Mesenchymal stem cell (in vitro differentiated cells and primary cell): ENCODE data around the gene LGALS12.

Source experiments
- DNase-seq: peaks from one replicate; pipeline ENCODE4 v3.0.0-alpha.2; 2013
- H2AFZ ChIP-seq: one replicate; pipeline ENCODE4 v1.6.1; 2013; ENCODE audit warnings: low read depth, mild to moderate bottlenecking, control low read depth, inconsistent platforms, low read length, moderate library complexity
- H2AK5ac ChIP-seq: 2 replicates; pipeline ENCODE4 v1.6.1; 2013; ENCODE audit warnings: low read length, moderate library complexity, mild to moderate bottlenecking, inconsistent platforms; ENCODE audit not compliant: severe bottlenecking
- H2BK120ac ChIP-seq: one replicate; pipeline ENCODE4 v1.6.1; 2013; ENCODE audit warnings: low read depth, mild to moderate bottlenecking, inconsistent platforms, low read length, moderate library complexity
- H2BK12ac ChIP-seq, 2 experiments: one replicate each; pipeline ENCODE4 v1.6.1; 2013; ENCODE audit warnings: inconsistent platforms in 2 of 2, low read length in 2 of 2, mild to moderate bottlenecking in 2 of 2, moderate library complexity in 2 of 2, control low read depth in 1 of 2
- H2BK15ac ChIP-seq: one replicate; pipeline ENCODE4 v1.6.1; 2013; ENCODE audit warnings: mild to moderate bottlenecking, low read depth, inconsistent platforms; ENCODE audit not compliant: poor library complexity, severe bottlenecking
- H2BK5ac ChIP-seq: 2 replicates; pipeline ENCODE4 v1.6.1; 2013; ENCODE audit warnings: low read depth, mild to moderate bottlenecking, low read length, control low read depth, inconsistent platforms; ENCODE audit not compliant: poor library complexity, severe bottlenecking
- H3K14ac ChIP-seq, 2 experiments: one replicate each; pipeline ENCODE4 v1.6.1; 2013; ENCODE audit warnings: inconsistent platforms in 2 of 2, low read length in 2 of 2, control low read depth in 1 of 2, mild to moderate bottlenecking in 1 of 2, moderate library complexity in 1 of 2
- H3K18ac ChIP-seq, 2 experiments: one replicate each; pipeline ENCODE4 v1.6.1; 2013; ENCODE audit warnings: inconsistent platforms in 2 of 2, low read length in 2 of 2, control low read depth in 1 of 2, low read depth in 1 of 2, mild to moderate bottlenecking in 1 of 2
- H3K23ac ChIP-seq, 2 experiments: one replicate each; pipeline ENCODE4 v1.6.1; 2013; ENCODE audit warnings: inconsistent platforms in 2 of 2, low read length in 2 of 2, mild to moderate bottlenecking in 2 of 2, moderate library complexity in 2 of 2, control low read depth in 1 of 2
- H3K27ac ChIP-seq: 2 replicates; pipeline ENCODE4 v1.5.1; 2013; ENCODE audit warnings: mild to moderate bottlenecking, moderate library complexity, low read length, control low read depth, inconsistent platforms; ENCODE audit not compliant: poor library complexity, severe bottlenecking
- H3K27me3 ChIP-seq, 2 experiments: 2 replicates each; pipeline versions ENCODE4 v1.6.1 to v1.7.0; 2013; ENCODE audit warnings: low read length in 2 of 2, mild to moderate bottlenecking in 2 of 2, moderate library complexity in 2 of 2, control low read depth in 1 of 2, inconsistent platforms in 1 of 2; ENCODE audit not compliant: control insufficient read depth in 1 of 2, insufficient read depth in 1 of 2
- H3K36me3 ChIP-seq, 2 experiments: 2 replicates each; pipeline versions ENCODE4 v1.6.1 to v1.7.0; 2013; ENCODE audit warnings: low read length in 2 of 2, control low read depth in 1 of 2, inconsistent platforms in 1 of 2, low read depth in 1 of 2, mild to moderate bottlenecking in 1 of 2; ENCODE audit not compliant: insufficient read depth in 2 of 2, control insufficient read depth in 1 of 2
- H3K4ac ChIP-seq, 2 experiments: one replicate each; pipeline ENCODE4 v1.6.1; 2013; ENCODE audit warnings: inconsistent platforms in 2 of 2, low read length in 2 of 2, mild to moderate bottlenecking in 2 of 2, moderate library complexity in 2 of 2, control low read depth in 1 of 2, low read depth in 1 of 2
- H3K4me1 ChIP-seq: 2 replicates; pipeline ENCODE4 v1.6.1; 2013; ENCODE audit warnings: low read depth, low read length, control low read depth; ENCODE audit not compliant: control insufficient read depth, insufficient read depth
- H3K4me2 ChIP-seq: 2 replicates; pipeline ENCODE4 v1.6.1; 2013; ENCODE audit warnings: low read length, mild to moderate bottlenecking, inconsistent platforms; ENCODE audit not compliant: poor library complexity, severe bottlenecking
- H3K4me3 ChIP-seq, 2 experiments: 2 replicates each; pipeline versions ENCODE4 v1.5.1 to v1.7.0; 2013; ENCODE audit warnings: low read length in 2 of 2, mild to moderate bottlenecking in 2 of 2, control low read depth in 1 of 2, low read depth in 1 of 2; ENCODE audit not compliant: insufficient read depth in 1 of 2
- H3K79me1 ChIP-seq: replicated peaks from 2 replicates; pipeline ENCODE4 v1.6.1; 2013; ENCODE audit warnings: mild to moderate bottlenecking, control low read depth, low read length, inconsistent platforms; ENCODE audit not compliant: poor library complexity, severe bottlenecking
- H3K9ac ChIP-seq: 2 replicates; pipeline ENCODE4 v1.7.0; 2013; ENCODE audit warnings: mild to moderate bottlenecking, low read length, moderate library complexity
- H3K9me3 ChIP-seq: 2 replicates; pipeline ENCODE4 v1.7.0; 2013; ENCODE audit warnings: mild to moderate bottlenecking, low read length; ENCODE audit not compliant: control insufficient read depth
- H4K8ac ChIP-seq: one replicate; pipeline ENCODE4 v1.6.1; 2013; ENCODE audit warnings: inconsistent platforms, mild to moderate bottlenecking, low read length, moderate library complexity
- H4K91ac ChIP-seq: one replicate; pipeline ENCODE4 v1.6.1; 2013; ENCODE audit warnings: mild to moderate bottlenecking, low read length, inconsistent platforms
- WGBS: methylation state at CpG from one replicate; pipeline ENCODE4 v1.1.7; 2013; ENCODE audit warnings: mixed read lengths; 5-methylcytosine and 5-hydroxymethylcytosine counted together

LGALS12 gene

DNA sequence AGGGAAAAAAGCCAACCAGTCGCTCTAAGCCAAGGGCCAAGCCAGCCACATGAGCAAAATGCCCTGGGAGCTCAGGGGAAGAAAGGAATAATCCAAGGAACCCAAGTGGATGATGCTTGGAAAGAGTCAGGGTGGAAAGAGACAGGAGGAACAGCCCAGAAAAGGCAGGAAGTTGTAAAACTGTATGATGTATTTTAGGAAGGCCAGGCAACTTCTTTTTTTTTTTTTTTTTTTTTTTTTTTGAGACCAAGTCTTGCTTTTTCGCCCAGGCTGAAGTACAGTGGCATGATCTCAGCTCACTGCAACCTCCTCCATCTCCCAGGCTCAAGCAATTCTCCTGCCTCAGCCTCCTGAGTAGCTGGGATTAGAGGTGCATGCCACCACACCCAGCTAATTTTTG is 1.6 kb downstream of the LGALS12 start:
- Histone ChIP-seq H3K18ac (no peak overlapping the region), H3K4ac (no peak overlapping the region), H2BK5ac (no peak overlapping the region), H3K27me3 (no peaks in the 10 kb centered on the region), H2BK12ac (no peak overlapping the region), H3K79me1 (no peaks in the 10 kb centered on the region), H2BK15ac (no peak overlapping the region), H4K91ac (no peak overlapping the region), H3K9ac (no peak overlapping the region), H3K4me2 (no peak overlapping the region), H2AFZ (no peak overlapping the region), H3K9me3 (no peaks in the 10 kb centered on the region), H3K14ac (no peak overlapping the region), H2BK120ac (no peak overlapping the region), H4K8ac (no peak overlapping the region), H3K36me3 (no peaks in the 10 kb centered on the region), H3K4me1 (peaks cover 29% of the 10 kb centered on the region), H3K27ac (no peak overlapping the region), H3K23ac (no peak overlapping the region), H3K4me3 (no peak overlapping the region), H2AK5ac (no peak overlapping the region)
- DNase-seq = no peak
- 86% methylated on average over 1 of the region's 2 CpGs for WGBS

DNA sequence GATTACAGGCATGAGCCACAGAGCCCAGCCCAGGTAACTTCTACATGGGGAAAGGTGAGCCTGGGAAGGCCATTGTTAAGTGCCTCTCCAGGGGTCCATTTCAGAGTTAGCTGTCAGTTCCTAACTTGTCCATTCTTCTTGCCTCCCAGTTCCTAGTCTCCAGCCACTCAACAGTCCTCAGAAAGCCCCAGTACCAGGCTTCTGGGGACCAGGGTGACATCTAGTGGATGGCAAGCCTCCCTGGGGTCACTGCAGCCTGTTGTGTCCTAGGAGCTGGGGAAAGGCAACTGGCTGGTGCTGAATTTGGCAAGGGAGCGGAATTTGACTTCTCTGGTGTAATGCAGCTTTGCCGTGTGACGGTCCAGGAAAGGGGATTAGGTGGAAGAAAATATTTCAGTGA is 2.1 kb downstream of the LGALS12 start:
- Histone ChIP-seq H3K4ac (no peak overlapping the region), H2BK5ac (no peak overlapping the region), H3K9me3 (no peaks in the 10 kb centered on the region), H3K4me1 (peaks cover 29% of the 10 kb centered on the region), H3K4me3 (no peak overlapping the region), H3K79me1 (no peaks in the 10 kb centered on the region), H3K18ac (no peak overlapping the region), H3K27me3 (no peaks in the 10 kb centered on the region), H2BK15ac (no peak overlapping the region), H3K4me2 (no peak overlapping the region), H3K9ac (no peak overlapping the region), H2AFZ (no peak overlapping the region), H4K91ac (no peak overlapping the region), H2BK120ac (no peak overlapping the region), H3K27ac (no peak overlapping the region), H3K23ac (no peak overlapping the region), H4K8ac (no peak overlapping the region), H3K14ac (no peak overlapping the region), H2AK5ac (no peak overlapping the region), H2BK12ac (no peak overlapping the region), H3K36me3 (no peaks in the 10 kb centered on the region)
- no peak for DNase-seq
- 87% methylated on average over 3 of the region's 3 CpGs for WGBS

DNA sequence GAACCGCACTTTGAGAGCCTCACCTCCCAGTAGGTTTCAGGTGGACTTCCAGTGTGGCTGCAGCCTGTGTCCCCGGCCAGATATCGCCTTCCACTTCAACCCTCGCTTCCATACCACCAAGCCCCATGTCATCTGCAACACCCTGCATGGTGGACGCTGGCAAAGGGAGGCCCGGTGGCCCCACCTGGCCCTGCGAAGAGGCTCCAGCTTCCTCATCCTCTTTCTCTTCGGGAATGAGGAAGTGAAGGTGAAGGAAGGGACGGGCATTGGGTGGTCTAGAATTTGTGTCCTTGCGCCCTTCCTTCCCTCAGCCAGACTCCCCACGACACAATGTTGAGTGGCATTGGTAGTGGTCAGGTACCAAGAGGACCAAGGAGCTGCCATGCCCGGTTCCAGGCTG is 2.9 kb downstream of the LGALS12 start:
- DNase-seq = no peak
- H2AK5ac ChIP-seq = no peak overlapping the region
- no peak overlapping the region for H2BK5ac ChIP-seq
- no peak overlapping the region for H3K4me2 ChIP-seq
- H3K4me3 ChIP-seq = no peak overlapping the region
- H3K9ac ChIP-seq = no peak overlapping the region
- H3K18ac ChIP-seq = no peak overlapping the region
- no peak overlapping the region for H3K27ac ChIP-seq
- 86% methylated on average over 10 of the region's 12 CpGs for WGBS
- H3K27me3 ChIP-seq = no peaks in the 10 kb centered on the region
- no peak overlapping the region for H3K14ac ChIP-seq
- no peak overlapping the region for H2AFZ ChIP-seq
- no peak overlapping the region for H4K8ac ChIP-seq
- no peak overlapping the region for H2BK120ac ChIP-seq
- H3K79me1 ChIP-seq = no peaks in the 10 kb centered on the region
- H2BK12ac ChIP-seq = no peak overlapping the region
- H2BK15ac ChIP-seq = no peak overlapping the region
- H3K23ac ChIP-seq = no peak overlapping the region
- H3K4ac ChIP-seq = no peak overlapping the region
- no peaks in the 10 kb centered on the region for H3K9me3 ChIP-seq
- peaks cover 29% of the 10 kb centered on the region for H3K4me1 ChIP-seq
- no peak overlapping the region for H4K91ac ChIP-seq
- H3K36me3 ChIP-seq = no peaks in the 10 kb centered on the region

DNA sequence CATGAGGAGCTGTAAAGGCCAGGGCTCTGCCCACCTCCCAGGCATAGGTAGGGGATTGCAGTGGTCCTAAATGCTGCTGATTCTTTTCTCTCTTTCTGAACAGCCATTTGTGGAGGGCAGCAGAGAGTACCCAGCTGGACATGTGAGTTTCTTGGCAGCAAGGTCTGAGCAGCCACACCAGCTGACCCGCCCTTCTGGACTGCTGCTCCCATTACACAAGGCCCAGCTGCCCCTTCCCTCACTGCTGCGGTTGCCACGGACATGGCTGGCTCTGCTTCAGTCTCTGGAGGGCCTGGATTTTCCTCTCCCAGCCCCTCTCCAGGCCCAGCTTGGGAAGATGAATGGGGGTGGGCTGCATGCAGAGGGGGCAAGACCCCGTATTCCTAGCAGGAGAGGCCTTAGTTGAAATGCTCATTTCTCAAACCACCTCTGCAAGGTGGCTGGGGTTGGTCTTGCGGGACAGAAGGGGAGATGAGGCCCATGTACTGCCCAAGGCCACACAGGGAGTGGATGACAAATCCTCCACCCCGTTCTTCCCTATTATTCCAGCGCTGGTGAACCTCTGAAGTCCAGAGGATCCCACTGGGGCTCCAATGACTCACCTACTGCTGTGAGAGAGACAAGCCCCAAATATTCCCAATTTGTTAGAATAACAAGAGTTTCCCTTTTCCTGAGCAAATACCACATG is 4.6 kb downstream of the LGALS12 start:
- no peak for DNase-seq
- H3K9me3 ChIP-seq = no peaks in the 10 kb centered on the region
- H3K4me1 ChIP-seq = peaks cover 31% of the 10 kb centered on the region
- peak overlapping the region; percentile 43 for H2AK5ac ChIP-seq
- H3K4me2 ChIP-seq = no peak overlapping the region
- WGBS = 75% methylated on average over 5 of the region's 7 CpGs
- no peaks in the 10 kb centered on the region for H3K79me1 ChIP-seq
- no peak overlapping the region for H3K27ac ChIP-seq
- H3K27me3 ChIP-seq = no peaks in the 10 kb centered on the region
- no peaks in the 10 kb centered on the region for H3K36me3 ChIP-seq
- no peak overlapping the region for H3K4ac ChIP-seq
- no peak overlapping the region for H3K18ac ChIP-seq
- H2BK120ac ChIP-seq = no peak overlapping the region
- H3K14ac ChIP-seq = no peak overlapping the region
- no peak overlapping the region for H2BK12ac ChIP-seq
- H2BK15ac ChIP-seq = no peak overlapping the region
- peak overlapping the region in 1 of 2 experiments; percentile 13 for H3K4me3 ChIP-seq
- H4K8ac ChIP-seq = no peak overlapping the region
- H2BK5ac ChIP-seq = no peak overlapping the region
- H3K23ac ChIP-seq = no peak overlapping the region
- H4K91ac ChIP-seq = no peak overlapping the region
- H3K9ac ChIP-seq = peak overlapping the region; percentile 51
- H2AFZ ChIP-seq = no peak overlapping the region
